B cell (primary cell): ENCODE data around the gene MAP2K6.

Experiments used
- CTCF ChIP-seq: fragments of 200-600 bp; IDR thresholded peaks from one replicate; pipeline ENCODE4 v1.8.0; 2022; ENCODE audit warnings: antibody characterized with exemption, mild to moderate bottlenecking
- EZH2 ChIP-seq: IDR thresholded peaks from 2 replicates; pipeline ENCODE4 v1.6.1; 2012; ENCODE audit warnings: borderline replicate concordance, low read depth, mild to moderate bottlenecking, moderate library complexity, low read length; ENCODE audit not compliant: insufficient read depth, poor library complexity, severe bottlenecking

DNA sequence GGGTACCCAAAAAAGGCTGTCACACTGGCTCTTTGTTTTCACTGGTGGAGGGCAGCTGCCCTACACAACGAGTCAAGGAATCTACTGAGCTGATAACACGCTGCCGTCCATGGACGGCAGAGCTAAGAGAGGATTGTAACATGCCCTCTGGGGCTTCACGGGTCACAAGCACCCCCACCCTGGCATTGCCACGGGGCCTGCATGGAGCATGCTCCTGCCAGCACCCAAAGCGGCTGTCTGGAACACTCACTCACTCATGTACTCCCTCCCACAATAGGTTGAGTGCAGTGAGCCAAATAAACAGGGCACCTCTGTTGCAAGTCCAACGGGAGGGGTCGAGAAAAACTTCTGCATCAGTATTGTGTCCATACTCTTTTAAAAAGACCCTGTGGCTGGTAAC is 181.6 kb downstream of the MAP2K6 start:
- no peak for TF ChIP-seq EZH2
- TF ChIP-seq CTCF = no peak
